ENCODE data around the gene SP140L. TPM values are rescaled to one million over a fixed set of nuclear protein-coding genes. Genes with fewer than 3 reads are reported as not detected.

SP140L gene
- total and polyA plus RNA-seq, 2 of the 8 experiments (the other 6 are each of a cell fraction or from before 2014, with no cell fraction given): 0.36 to 1.5 TPM

DNA sequence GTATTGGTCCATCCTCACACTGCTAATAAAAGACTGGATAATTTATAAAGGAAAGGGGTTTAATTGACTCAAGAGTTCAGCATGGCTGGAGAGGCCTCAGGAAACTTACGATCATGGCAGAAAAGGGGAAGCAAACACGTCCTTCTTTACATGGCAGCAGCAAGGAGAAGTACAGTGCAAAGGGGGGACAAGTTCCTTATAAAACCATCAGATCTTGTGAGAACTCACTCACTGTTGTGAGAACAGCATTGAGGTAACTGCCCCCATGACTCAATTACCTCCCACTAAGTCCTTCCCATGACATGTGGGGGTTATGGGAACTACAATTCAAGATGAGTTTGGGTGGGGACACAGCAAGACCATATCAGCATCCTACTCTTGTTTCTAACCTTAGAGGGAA, 126.0 kb downstream of the SP140L start (continued):
- TF ChIP-seq NANOG (IDR thresholded peaks at IDR 0.05; ENCODE audit: insufficient read depth, low read depth, low read length, poor library complexity, severe bottlenecking): no peak
- no peak for TF ChIP-seq EP300 (IDR thresholded peaks at IDR 0.05; ENCODE audit: borderline replicate concordance in 1 of 2, low read depth in 2 of 2, low read length in 2 of 2)
- TF ChIP-seq RXRA (IDR thresholded peaks at IDR 0.05; ENCODE audit: insufficient read depth, low read depth, low read length): no peak
- no peak for TF ChIP-seq PHF8 (conservative IDR thresholded peaks at IDR 0.05; ENCODE audit: low read depth, low read length)
- TF ChIP-seq TAF1 (IDR thresholded peaks at IDR 0.05; ENCODE audit: low read depth, low read length): no peak
- TF ChIP-seq SAP30 (IDR thresholded peaks at IDR 0.05; ENCODE audit: insufficient read depth, insufficient replicate concordance, low read length): no peak

Other genes with a start within 250 kb of the SP140L start
- gene SP110, start 107.2 kb upstream of the SP140L start, total RNA-seq (2021; fragmentation: NEBNext Ultra II Directional; extraction: Animal tissue kit (Norgen Biotek cat#: 25700)): 7.1 and 8.2 TPM in 2 replicates
- 3.1 and 4.3 TPM in 2 replicates for gene SP110, start 107.2 kb upstream of the SP140L start, polyA plus RNA-seq (2011; rRNA removed)
- gene SP140, start 101.5 kb upstream of the SP140L start, total RNA-seq (2021; fragmentation: NEBNext Ultra II Directional; extraction: Animal tissue kit (Norgen Biotek cat#: 25700)): 1.3 and 1.7 TPM in 2 replicates
- 0.23 and 0.31 TPM in 2 replicates for gene SP140, start 101.5 kb upstream of the SP140L start, polyA plus RNA-seq (2011; rRNA removed)
- 0.33 and 1.1 TPM in 2 replicates for gene SP100, start 89.0 kb downstream of the SP140L start, total RNA-seq (2021; fragmentation: NEBNext Ultra II Directional; extraction: Animal tissue kit (Norgen Biotek cat#: 25700))
- gene SP100, start 89.0 kb downstream of the SP140L start, polyA plus RNA-seq (2011; rRNA removed): 0.06 and 0.16 TPM in 2 replicates

All from H1 (cell line).